Measurements from ENCODE around the gene TNIP2.

DNA sequence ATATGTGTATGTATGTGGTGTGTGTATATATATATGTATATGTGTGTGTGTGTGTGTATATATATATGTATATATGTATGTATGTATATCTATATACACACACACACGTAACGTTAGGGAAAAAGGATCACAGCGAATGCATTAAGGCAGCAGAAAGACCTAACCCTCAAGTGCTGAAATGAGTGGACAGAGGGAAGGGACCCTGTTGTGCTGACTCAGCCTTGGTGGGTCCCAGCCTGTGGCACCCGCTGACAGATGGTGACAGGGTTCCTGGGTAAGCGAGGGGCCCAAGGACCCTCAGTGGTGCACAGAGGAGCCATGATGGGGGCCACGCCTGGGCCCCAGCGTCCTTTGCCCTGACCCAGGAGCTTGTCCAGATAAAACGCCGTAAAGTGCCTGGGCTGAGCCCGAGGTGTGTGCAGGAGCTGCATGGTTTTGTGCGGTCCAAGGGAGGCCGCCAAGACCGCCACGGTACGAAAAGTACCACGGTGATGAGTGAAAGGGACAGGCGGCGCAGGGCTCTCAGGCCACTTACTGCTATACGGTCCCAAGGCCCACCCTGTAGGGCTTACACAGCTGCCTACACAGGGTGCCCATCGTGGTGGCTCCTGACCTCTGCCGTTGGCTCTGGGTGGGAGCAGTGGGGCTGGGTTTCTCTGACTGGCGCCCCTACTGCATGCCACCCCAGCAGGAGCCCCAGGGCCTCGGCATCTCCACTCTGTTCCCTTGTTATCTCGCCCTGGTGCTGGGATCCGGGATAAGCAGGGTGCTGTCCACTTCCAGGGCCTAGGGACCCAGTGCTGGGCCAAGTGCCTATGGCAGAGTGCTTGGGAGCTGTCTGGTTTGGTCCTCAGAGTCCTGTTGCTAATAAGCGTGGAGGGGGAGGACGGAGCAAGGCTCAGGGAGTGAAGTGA is 46.7 kb upstream of the TNIP2 start:
- TF ChIP-seq, protein P1, sequence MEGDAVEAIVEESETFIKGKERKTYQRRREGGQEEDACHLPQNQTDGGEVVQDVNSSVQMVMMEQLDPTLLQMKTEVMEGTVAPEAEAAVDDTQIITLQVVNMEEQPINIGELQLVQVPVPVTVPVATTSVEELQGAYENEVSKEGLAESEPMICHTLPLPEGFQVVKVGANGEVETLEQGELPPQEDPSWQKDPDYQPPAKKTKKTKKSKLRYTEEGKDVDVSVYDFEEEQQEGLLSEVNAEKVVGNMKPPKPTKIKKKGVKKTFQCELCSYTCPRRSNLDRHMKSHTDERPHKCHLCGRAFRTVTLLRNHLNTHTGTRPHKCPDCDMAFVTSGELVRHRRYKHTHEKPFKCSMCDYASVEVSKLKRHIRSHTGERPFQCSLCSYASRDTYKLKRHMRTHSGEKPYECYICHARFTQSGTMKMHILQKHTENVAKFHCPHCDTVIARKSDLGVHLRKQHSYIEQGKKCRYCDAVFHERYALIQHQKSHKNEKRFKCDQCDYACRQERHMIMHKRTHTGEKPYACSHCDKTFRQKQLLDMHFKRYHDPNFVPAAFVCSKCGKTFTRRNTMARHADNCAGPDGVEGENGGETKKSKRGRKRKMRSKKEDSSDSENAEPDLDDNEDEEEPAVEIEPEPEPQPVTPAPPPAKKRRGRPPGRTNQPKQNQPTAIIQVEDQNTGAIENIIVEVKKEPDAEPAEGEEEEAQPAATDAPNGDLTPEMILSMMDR (IDR thresholded peaks at IDR 0.05 in 2 of 3, conservative IDR thresholded peaks at IDR 0.05 in 1 of 3; ENCODE audit: borderline replicate concordance in 1 of 3, insufficient read depth in 1 of 3, low read depth in 2 of 3, low read length in 2 of 3) = no peak
- TF ChIP-seq ZNF274 (IDR thresholded peaks at IDR 0.05; ENCODE audit: low read depth, low read length) = no peak
- TF ChIP-seq YY1 (IDR thresholded peaks at IDR 0.05; ENCODE audit: extremely low read depth, insufficient replicate concordance, low read depth, low read length) = no peak
- TF ChIP-seq EZH2 (IDR thresholded peaks at IDR 0.05) = no peak
- TF ChIP-seq FOSL1 (IDR thresholded peaks at IDR 0.05; ENCODE audit: low read depth) = no peak
- TF ChIP-seq POLR2AphosphoS5 (IDR thresholded peaks at IDR 0.05; ENCODE audit: low read depth, low read length) = no peak
- TF ChIP-seq, protein P2, sequence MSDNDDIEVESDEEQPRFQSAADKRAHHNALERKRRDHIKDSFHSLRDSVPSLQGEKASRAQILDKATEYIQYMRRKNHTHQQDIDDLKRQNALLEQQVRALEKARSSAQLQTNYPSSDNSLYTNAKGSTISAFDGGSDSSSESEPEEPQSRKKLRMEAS (IDR thresholded peaks at IDR 0.05) = no peak
- no peak for TF ChIP-seq EZH2phosphoT487 (IDR thresholded peaks at IDR 0.05; ENCODE audit: borderline replicate concordance)
- TF ChIP-seq POLR2A (IDR thresholded peaks at IDR 0.05; ENCODE audit: borderline replicate concordance, extremely low read depth, insufficient read depth, insufficient read length) = no peak
- TF ChIP-seq, protein P3, sequence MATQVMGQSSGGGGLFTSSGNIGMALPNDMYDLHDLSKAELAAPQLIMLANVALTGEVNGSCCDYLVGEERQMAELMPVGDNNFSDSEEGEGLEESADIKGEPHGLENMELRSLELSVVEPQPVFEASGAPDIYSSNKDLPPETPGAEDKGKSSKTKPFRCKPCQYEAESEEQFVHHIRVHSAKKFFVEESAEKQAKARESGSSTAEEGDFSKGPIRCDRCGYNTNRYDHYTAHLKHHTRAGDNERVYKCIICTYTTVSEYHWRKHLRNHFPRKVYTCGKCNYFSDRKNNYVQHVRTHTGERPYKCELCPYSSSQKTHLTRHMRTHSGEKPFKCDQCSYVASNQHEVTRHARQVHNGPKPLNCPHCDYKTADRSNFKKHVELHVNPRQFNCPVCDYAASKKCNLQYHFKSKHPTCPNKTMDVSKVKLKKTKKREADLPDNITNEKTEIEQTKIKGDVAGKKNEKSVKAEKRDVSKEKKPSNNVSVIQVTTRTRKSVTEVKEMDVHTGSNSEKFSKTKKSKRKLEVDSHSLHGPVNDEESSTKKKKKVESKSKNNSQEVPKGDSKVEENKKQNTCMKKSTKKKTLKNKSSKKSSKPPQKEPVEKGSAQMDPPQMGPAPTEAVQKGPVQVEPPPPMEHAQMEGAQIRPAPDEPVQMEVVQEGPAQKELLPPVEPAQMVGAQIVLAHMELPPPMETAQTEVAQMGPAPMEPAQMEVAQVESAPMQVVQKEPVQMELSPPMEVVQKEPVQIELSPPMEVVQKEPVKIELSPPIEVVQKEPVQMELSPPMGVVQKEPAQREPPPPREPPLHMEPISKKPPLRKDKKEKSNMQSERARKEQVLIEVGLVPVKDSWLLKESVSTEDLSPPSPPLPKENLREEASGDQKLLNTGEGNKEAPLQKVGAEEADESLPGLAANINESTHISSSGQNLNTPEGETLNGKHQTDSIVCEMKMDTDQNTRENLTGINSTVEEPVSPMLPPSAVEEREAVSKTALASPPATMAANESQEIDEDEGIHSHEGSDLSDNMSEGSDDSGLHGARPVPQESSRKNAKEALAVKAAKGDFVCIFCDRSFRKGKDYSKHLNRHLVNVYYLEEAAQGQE (IDR thresholded peaks at IDR 0.05; ENCODE audit: low read depth) = no peak

Data from HCT116 (cell line).